HG02642 (cell line): ENCODE measurements around the gene F13A1.

Source experiments
- ATAC-seq: cut with Tn5 transposase; IDR thresholded peaks from one replicate; pipeline ENCODE4 v1.9.1; 2021; ENCODE audit warnings: mild to moderate bottlenecking; ENCODE audit not compliant: unreplicated experiment, poor library complexity

Gene F13A1

GRCh38 chr6:6201200-6201599 is 119.3 kb downstream of the F13A1 start:
- no peak for ATAC-seq

DNA sequence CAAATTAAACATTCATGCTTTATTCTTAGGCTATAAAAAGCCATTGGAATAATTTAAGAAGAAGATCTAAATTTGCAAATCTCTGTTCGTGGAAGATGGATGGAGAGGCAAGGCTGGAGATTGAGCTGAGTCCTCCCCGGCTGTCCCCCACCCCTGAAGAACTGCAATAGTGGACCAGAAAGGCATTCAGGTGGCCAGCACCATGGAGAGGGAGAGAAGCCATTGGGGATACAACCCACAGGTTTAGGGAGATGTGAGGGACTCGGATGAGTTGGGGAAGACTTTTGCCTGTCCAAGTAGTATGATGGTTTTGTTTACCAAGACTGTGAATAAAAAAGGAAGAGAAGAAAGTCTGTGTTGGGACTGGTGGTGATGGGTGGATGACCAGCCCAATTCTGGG is 120.8 kb downstream of the F13A1 start:
- ATAC-seq = no peak

DNA sequence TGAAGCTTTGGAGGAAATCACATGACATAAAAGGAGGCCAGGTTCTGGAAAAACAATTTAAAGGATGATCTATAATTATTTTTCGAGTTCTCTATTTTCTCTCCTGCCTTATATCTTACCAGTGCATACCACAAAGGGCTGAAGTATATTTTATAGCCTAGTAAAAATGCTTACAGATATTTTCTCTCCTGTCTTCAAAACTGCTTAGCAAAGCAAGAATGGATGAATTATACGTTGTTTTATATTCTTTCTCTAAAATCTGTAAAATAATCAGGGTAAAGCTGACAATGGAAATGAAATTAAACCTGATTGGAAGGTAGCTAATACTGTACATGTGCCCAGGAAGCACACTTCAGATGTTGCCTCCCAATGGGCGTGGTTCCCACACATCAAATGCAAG is 123.7 kb downstream of the F13A1 start:
- no peak for ATAC-seq

DNA sequence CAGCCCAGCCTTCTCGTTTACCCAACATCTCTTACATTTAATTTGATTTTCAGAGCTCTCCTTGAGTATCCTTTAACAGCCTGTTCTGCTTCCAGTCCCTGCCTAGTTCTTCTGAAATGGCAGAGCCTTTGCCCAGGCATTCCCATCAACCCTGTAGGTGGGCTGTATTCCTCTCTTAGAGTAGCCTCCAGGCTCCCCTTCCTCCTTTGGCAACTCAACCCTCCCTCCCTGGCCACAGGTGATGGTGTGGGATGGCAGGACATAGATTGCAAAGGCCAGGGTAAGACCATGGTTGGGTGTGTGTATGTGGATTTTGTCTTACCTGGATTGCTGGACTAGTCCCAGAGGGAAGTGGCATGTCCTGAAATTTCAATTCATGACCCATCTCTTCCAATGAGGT is 125.4 kb downstream of the F13A1 start:
- no peak for ATAC-seq

GRCh38 chr6:6193221-6193745 is 127.2 kb downstream of the F13A1 start:
- no peak for ATAC-seq

DNA sequence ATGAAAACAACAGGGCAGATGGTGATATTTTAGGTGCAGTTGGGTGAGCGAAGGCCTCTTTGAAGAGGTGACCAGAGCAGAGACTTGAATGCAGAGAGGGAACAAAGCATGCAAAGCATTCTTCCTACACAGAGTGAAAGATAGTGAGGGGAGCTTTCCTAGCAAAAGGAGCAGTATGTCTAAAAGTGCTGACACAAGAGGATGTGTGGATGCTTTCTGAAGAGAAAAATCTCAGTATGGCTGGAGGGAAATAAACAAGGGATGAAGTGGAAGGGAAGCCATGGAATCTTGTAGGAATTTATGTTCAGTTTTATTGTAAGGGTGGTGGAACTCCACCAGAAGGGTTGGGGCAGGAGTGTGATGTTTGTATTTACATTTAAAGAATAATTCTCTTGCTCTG is 128.6 kb downstream of the F13A1 start:
- no peak for ATAC-seq

DNA sequence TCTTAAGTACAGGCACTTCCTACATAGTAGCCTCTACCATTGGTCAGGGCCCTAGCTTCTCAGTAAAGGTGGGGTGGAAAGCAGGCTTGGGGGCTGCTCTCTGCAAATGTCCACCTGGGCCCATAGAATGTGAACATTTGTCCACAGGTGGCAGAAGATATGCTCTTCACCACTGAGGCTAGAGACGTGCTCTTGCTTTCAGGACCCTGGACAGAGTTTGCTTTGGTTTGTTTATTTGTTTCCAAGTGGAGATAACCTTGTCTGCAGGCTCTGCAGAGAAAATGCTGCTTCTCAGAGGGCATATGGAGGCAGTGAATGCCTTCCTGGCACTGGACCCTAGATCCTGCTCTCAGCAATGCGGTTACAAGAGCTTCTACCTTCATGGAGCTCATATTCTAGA is 129.0 kb downstream of the F13A1 start:
- ATAC-seq = no peak

DNA sequence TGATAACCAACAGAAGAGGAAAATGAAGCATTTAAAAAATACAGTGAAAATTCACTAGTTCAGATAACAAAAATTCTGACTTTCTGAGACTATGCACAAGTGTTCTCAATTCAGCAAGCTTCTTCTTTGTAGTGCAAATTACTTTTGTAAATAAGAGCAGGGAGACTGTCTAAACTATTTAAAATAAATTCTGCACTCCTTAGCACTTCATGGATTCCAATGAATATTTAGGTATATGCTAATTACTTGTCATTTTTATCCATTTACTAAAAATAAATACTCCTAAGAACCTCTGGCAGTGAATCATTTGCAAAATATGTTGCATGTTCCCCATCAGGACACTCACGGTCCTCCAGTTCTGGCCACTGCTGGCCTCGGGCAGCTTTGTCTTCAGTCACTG is 139.8 kb downstream of the F13A1 start:
- ATAC-seq = no peak

GRCh38 chr6:6179858-6180623 is 140.4 kb downstream of the F13A1 start:
- ATAC-seq = no peak

GRCh38 chr6:6178795-6179194 is 141.7 kb downstream of the F13A1 start:
- ATAC-seq = no peak

GRCh38 chr6:6177754-6178153 is 142.7 kb downstream of the F13A1 start:
- no peak for ATAC-seq

DNA sequence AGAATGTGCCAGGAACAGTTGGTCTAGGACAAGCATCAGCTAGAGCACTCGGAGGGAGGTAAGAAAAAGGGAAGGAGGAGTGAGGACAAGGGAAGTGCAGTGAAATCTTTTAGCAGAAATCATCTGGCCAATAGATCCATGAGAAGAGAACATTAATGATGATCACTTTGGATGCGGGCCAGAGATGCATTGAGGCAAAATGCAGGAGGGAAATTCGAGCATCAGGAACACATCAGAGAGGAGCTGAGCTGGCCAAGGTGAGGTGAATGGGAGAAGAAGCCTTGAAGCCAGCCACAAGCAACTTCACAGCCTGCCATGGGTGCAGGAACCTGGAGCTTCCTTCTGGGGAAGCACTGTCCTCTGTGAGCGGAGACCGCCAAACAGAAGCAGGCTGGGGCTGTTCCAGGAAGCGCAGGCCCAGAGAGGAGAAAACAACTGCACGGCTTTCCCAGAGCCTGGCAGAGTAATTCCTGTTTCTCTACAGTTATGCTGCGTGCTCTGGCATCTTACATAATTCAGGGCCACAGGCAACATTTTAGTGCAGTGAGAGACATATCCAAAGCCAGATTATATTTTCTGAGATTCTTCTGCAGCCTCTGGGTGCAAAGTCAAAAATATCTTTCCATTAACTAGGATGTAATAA is 143.8 kb downstream of the F13A1 start:
- ATAC-seq = no peak

DNA sequence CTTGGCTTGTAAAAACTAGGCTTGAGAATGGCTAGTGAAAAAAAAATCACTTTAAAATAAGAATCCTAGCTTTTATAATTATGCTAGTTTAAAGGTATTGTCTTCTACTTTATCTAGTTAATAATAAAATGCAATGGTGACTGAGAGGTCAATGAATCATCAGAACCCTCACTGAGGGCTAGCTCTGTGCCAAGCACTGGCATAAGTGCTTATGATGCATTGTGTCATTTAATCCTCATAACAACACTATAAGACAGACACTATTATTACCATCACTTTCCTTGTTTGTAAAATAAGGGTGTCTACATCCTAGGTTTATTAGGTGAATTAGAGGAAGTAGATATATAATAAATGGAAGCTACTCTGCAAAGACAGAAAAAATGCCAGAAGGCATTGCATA is 144.3 kb downstream of the F13A1 start:
- no peak for ATAC-seq

DNA sequence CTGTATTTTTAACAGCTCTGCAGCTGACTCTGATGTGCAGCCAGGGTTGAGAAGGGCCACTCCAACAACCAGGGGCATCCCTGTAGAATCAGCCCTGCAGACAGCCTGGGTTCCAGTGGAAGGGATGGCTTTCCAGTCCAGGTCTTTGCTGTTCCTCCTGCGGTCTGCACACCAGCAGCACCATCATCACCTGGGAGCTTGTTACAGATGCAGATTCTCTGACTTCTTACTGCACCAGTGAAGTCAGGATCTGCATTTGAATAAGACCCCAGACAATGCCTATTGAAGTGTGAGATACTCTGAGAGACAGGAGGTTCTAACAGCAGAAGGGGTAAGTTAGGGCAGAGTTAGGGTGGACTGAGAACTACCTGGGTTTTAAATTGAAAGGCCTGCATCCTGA is 151.3 kb downstream of the F13A1 start:
- ATAC-seq = no peak

DNA sequence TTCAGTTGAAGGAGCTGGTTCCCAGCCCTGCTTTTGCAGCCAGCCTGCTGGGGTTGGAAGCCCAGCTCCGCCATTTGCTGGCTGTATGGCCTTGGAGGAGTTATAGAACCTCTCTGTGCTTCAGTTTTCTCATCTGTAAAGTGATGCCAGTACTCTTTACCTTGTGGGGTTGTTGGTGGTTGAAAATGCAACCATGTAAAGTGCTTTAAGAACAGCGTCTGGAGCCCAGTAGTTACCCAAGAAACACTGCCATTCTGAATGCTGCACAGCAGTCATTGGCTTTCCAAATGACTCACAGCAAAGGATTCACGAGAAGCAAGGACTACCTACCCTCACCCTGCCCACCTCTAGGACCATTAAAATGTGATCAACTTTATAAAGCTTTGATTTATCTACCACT is 154.4 kb downstream of the F13A1 start:
- ATAC-seq = no peak

DNA sequence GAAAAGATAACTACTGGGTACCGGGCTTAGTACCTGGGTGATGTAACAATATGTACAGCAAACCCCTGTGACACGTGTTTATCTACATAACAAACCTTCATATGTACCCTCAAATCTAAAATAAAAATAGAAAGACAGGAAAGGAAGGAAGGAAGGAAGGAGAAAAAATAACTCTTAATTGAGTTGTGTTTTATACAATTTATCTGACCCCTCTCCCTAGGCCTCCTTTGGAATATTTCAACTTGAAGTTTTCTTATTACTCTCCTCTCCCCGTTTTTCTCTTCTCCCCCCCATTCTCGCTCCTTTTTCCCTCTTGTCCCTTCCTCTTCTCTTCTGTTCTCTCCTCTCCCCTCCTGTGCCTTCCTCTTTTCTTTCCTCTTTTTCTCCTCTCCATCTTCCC is 156.1 kb downstream of the F13A1 start:
- ATAC-seq = no peak

- no peak for ATAC-seq
Observed at GRCh38 chr6:6154335-6154734, 166.1 kb downstream of the F13A1 start.

- no peak for ATAC-seq
Observed at GRCh38 chr6:6152060-6152459, 168.4 kb downstream of the F13A1 start.

GRCh38 chr6:6148192-6148815 is 172.2 kb downstream of the F13A1 start:
- ATAC-seq = no peak

GRCh38 chr6:6131492-6132109 is 188.9 kb downstream of the F13A1 start:
- no peak for ATAC-seq

GRCh38 chr6:6125495-6125894 is 195.0 kb downstream of the F13A1 start:
- ATAC-seq = no peak
